ENCODE results near the gene SERPINA4. TPM values are rescaled to one million over a fixed set of nuclear protein-coding genes. Genes with fewer than 3 reads are reported as not detected.

Gene SERPINA4
- total RNA-seq, 1 donor from 2014 or later = not detected

DNA sequence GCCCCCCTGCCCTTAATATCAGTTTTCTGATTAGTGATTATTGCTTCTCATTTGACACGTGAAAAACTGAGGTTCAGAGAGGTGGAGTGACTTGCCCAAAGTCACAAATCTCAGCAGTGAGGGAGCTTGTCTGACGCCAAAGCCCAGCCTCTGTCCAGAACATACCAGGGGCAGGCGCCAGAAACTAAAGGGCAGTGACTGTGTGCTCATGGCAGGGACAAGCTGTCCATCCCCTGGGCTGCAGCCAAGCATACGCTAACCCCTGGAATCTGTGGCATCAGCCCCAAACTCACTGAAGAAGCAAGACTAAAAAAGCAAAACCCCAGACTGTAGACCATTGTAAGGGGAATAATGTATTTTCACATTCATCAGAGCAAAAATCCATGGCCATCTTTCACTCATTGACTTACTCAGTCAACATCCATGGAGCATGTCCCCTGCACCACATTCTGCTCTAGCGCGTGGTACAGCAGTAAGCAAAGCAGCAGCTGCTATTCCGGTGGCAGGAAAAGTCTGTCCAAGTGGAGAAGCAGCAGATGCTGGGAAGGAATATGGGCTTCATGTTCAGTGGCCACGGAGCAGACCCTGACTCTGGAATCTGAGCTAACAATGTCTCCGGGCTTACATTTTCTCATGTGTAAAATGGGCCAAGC lies 1.5 kb upstream of the SERPINA4 start:
- no peak for DNase-seq (ENCODE audit: low read depth)
- Histone ChIP-seq H3K27me3 (ENCODE audit: control insufficient read depth, insufficient read depth, low read length) (no peaks in the 10 kb centered on the region), H3K4me3 (ENCODE audit: low read depth, low read length) (no peak overlapping the region), H3K36me3 (ENCODE audit: control insufficient read depth, insufficient read depth, low read length) (no peaks in the 10 kb centered on the region)
- TF ChIP-seq, protein P1, sequence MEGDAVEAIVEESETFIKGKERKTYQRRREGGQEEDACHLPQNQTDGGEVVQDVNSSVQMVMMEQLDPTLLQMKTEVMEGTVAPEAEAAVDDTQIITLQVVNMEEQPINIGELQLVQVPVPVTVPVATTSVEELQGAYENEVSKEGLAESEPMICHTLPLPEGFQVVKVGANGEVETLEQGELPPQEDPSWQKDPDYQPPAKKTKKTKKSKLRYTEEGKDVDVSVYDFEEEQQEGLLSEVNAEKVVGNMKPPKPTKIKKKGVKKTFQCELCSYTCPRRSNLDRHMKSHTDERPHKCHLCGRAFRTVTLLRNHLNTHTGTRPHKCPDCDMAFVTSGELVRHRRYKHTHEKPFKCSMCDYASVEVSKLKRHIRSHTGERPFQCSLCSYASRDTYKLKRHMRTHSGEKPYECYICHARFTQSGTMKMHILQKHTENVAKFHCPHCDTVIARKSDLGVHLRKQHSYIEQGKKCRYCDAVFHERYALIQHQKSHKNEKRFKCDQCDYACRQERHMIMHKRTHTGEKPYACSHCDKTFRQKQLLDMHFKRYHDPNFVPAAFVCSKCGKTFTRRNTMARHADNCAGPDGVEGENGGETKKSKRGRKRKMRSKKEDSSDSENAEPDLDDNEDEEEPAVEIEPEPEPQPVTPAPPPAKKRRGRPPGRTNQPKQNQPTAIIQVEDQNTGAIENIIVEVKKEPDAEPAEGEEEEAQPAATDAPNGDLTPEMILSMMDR (IDR thresholded peaks at IDR 0.05; ENCODE audit: insufficient read depth, low read length, poor library complexity, severe bottlenecking) = no peak

DNA sequence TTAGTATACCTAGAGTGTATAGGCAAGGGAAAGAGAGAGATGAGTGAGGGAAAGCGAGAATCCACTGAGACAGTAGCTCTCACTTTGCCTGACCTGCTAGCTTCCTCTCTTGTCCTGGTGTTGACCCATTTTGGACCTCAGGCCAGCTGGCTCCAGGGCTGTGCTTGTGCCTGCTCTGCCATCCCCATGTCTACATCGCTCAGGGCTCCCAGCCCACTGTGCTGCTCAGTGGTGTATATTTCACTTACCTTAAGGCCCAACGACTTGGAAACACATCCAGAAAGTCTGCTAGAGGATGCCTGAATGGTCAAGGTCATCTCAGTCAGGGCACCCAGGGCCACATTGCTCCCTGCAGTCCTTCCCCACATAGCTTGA lies 964 bp upstream of the SERPINA4 start:
- TF ChIP-seq, protein P1 (IDR thresholded peaks at IDR 0.05; ENCODE audit: insufficient read depth, low read length, poor library complexity, severe bottlenecking) = no peak
- Histone ChIP-seq H3K4me3 (ENCODE audit: low read depth, low read length) (no peak overlapping the region), H3K27me3 (ENCODE audit: control insufficient read depth, insufficient read depth, low read length) (no peaks in the 10 kb centered on the region), H3K36me3 (ENCODE audit: control insufficient read depth, insufficient read depth, low read length) (no peaks in the 10 kb centered on the region)
- DNase-seq (ENCODE audit: low read depth) = no peak

DNA sequence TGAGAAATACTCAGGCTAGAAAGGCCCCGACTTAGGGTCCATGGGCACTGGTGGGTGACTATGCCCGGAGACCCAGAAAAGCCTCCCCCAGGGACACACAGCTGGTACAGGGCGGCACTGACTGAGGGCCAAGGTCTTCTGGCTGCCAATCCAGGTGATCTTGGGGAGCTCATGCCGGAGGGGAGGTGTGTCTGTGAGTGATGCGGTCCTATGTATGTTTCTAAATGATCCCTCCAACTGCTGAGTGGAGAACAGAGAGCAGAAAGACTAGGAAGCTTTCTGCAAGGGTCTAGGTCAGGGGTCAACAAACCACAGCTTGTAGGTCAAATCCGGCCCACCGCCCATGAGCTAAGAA lies 391 bp downstream of the SERPINA4 start:
- Histone ChIP-seq H3K4me3 (ENCODE audit: low read depth, low read length) (no peak overlapping the region), H3K36me3 (ENCODE audit: control insufficient read depth, insufficient read depth, low read length) (no peaks in the 10 kb centered on the region), H3K27me3 (ENCODE audit: control insufficient read depth, insufficient read depth, low read length) (no peaks in the 10 kb centered on the region)
- TF ChIP-seq, protein P1 (IDR thresholded peaks at IDR 0.05; ENCODE audit: insufficient read depth, low read length, poor library complexity, severe bottlenecking) = no peak
- no peak for DNase-seq (ENCODE audit: low read depth)

DNA sequence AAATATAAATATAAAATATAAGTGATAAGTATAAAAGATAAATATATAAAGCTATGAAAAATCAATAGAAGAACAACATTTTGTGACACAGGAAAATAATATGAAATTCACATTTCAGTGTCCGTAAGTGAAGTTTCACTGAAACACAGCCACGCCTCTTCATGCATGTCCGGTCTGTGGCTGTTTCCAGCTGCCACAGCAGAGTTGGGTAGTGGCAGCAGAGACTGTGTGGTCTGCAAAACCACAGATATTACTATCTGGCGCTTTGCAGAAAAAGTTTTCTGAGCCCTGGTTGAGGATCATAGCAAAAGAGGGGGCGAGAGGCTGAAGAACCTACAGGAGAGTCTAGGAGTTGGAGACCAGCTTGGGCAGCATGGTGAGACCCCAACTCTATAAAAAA lies 780 bp downstream of the SERPINA4 start:
- no peak for DNase-seq (ENCODE audit: low read depth)
- Histone ChIP-seq H3K36me3 (ENCODE audit: control insufficient read depth, insufficient read depth, low read length) (no peaks in the 10 kb centered on the region), H3K4me3 (ENCODE audit: low read depth, low read length) (no peak overlapping the region), H3K27me3 (ENCODE audit: control insufficient read depth, insufficient read depth, low read length) (no peaks in the 10 kb centered on the region)
- TF ChIP-seq, protein P1 (IDR thresholded peaks at IDR 0.05; ENCODE audit: insufficient read depth, low read length, poor library complexity, severe bottlenecking) = no peak

DNA sequence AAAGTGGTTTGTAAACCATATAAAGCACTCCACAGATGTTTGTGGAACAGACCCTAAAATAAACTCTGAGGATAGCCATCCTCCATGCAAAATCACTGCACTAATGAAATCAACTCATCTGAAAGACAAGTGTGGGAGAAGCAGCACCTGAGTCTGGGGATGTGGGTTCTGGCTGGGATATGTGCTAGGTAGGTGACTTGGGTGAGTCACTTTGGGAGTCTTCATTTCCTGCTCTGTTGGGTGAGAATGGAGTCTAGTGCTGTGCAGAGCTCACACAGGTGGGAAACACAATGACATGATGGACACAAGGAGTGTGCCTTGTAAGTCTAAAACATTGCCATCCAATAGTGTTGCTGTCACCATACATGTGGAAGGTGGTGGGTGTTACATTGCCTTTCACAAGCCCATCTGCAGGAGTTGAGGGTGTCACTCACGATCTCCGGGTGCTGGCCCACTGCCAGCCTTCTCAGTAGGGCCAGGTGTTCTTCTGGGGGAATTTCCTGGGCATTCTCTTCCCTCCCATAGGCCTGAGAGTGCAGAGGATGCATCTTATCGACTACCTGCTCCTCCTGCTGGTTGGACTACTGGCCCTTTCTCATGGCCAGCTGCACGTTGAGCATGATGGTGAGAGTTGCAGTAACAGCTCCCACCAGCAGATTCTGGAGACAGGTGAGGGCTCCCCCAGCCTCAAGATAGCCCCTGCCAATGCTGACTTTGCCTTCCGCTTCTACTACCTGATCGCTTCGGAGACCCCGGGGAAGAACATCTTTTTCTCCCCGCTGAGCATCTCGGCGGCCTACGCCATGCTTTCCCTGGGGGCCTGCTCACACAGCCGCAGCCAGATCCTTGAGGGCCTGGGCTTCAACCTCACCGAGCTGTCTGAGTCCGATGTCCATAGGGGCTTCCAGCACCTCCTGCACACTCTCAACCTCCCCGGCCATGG lies 2.0 kb downstream of the SERPINA4 start:
- no peaks in the 10 kb centered on the region for H3K27me3 ChIP-seq (ENCODE audit: control insufficient read depth, insufficient read depth, low read length)
- H3K4me3 ChIP-seq (ENCODE audit: low read depth, low read length) = no peak overlapping the region
- no peaks in the 10 kb centered on the region for H3K36me3 ChIP-seq (ENCODE audit: control insufficient read depth, insufficient read depth, low read length)
- TF ChIP-seq, protein P1 (IDR thresholded peaks at IDR 0.05; ENCODE audit: insufficient read depth, low read length, poor library complexity, severe bottlenecking) = no peak
- DNase-seq (ENCODE audit: low read depth) = no peak

Measured in kidney epithelial cell (primary cell).